WERI-Rb-1 (cell line): Measurements from ENCODE around the gene CCNQ.

ENCODE experiments used
- DNase-seq: peaks from one replicate; pipeline ENCODE4 v3.0.0-alpha.2; 2020
- H3K27ac ChIP-seq: fragments of 250-450 bp; sonication (Bioruptor Pico); 2 replicates; pipeline ENCODE4 v1.5.1; 2020; ENCODE audit warnings: mild to moderate bottlenecking, moderate library complexity
- H3K27me3 ChIP-seq: fragments of 250-450 bp; sonication (Bioruptor Pico); 2 replicates; pipeline ENCODE4 v1.5.1; 2021; ENCODE audit warnings: mild to moderate bottlenecking, low read depth, moderate library complexity; ENCODE audit not compliant: insufficient read depth, severe bottlenecking
- H3K36me3 ChIP-seq: fragments of 250-450 bp; sonication (Bioruptor Pico); 2 replicates; pipeline ENCODE4 v1.5.1; 2020; ENCODE audit warnings: mild to moderate bottlenecking, moderate library complexity
- H3K4me3 ChIP-seq: 2 replicates; pipeline ENCODE4 v1.5.1; 2011; ENCODE audit warnings: low read depth, mild to moderate bottlenecking, control low read depth, low read length
- H3K9me3 ChIP-seq: fragments of 250-450 bp; sonication (Bioruptor Pico); 2 replicates; pipeline ENCODE4 v1.5.1; 2021; ENCODE audit warnings: mild to moderate bottlenecking, moderate library complexity; ENCODE audit not compliant: severe bottlenecking
- CTCF ChIP-seq: IDR thresholded peaks from 2 replicates; pipeline ENCODE4 v1.5.1; 2011; ENCODE audit warnings: low read depth, mild to moderate bottlenecking, control low read depth, inconsistent platforms, low read length

Gene CCNQ

GRCh38 chrX:153598541-153599191 lies at the start of gene CCNQ:
Gene CCNQ, minus strand, starts transcription at chrX:153599139. Its CDS starts 66 bp downstream, at chrX:153599073.
- DNase-seq, result peak; percentile 31

GRCh38 chrX:153647461-153648357 lies 48.8 kb upstream of the CCNQ start:
- Histone ChIP-seq H3K4me3 (no peak overlapping the region), H3K36me3 (no peaks in the 10 kb centered on the region), H3K9me3 (no peaks in the 10 kb centered on the region), H3K27me3 (peaks cover 15% of the 10 kb centered on the region), H3K27ac (no peak overlapping the region)
- TF ChIP-seq CTCF, result no peak
- no peak for DNase-seq

More at GRCh38 chrX:153598541-153599191, at the start of gene CCNQ:
- peaks cover 22% of the 10 kb centered on the region for H3K9me3 ChIP-seq
- peaks cover 3% of the 10 kb centered on the region for H3K27me3 ChIP-seq
- peak within 1 kb of the TSS; percentile 76 for H3K4me3 ChIP-seq
- peak within 1 kb of the TSS; percentile 85 for H3K27ac ChIP-seq
- TF ChIP-seq CTCF, result no peak
- peaks cover 35% of the 10 kb centered on the region for H3K36me3 ChIP-seq

- no peak for TF ChIP-seq CTCF
- H3K36me3 ChIP-seq, result no peaks in the 10 kb centered on the region
- H3K27me3 ChIP-seq, result peaks cover 18% of the 10 kb centered on the region
- peak; percentile 12 for DNase-seq
- H3K9me3 ChIP-seq, result no peaks in the 10 kb centered on the region
- H3K4me3 ChIP-seq, result no peak within 1 kb of the TSS
- H3K27ac ChIP-seq, result no peak within 1 kb of the TSS
Observed at GRCh38 chrX:153646620-153647373, 47.9 kb upstream of the CCNQ start, which contains the start of gene DUSP9. Gene DUSP9, plus strand, starts transcription at chrX:153647203. Its CDS starts 751 bp downstream, at chrX:153647954.

- DNase-seq, result no peak
- no peak for TF ChIP-seq CTCF
- H3K36me3 ChIP-seq, result no peaks in the 10 kb centered on the region
- peaks cover 26% of the 10 kb centered on the region for H3K27me3 ChIP-seq
- no peak overlapping the region for H3K4me3 ChIP-seq
- H3K27ac ChIP-seq, result no peak overlapping the region
- H3K9me3 ChIP-seq, result no peaks in the 10 kb centered on the region
Observed at GRCh38 chrX:153645921-153646488, 47.1 kb upstream of the CCNQ start.

- Histone ChIP-seq H3K36me3 (no peaks in the 10 kb centered on the region), H3K4me3 (no peak overlapping the region), H3K27ac (peak overlapping the region; percentile 13; the same call in 1 of the 2 replicates), H3K9me3 (no peaks in the 10 kb centered on the region), H3K27me3 (peaks cover 29% of the 10 kb centered on the region)
- no peak for TF ChIP-seq CTCF
- DNase-seq, result peak; percentile 10
Observed at GRCh38 chrX:153645151-153645550, 46.2 kb upstream of the CCNQ start.
